PC-3 (cell line): ENCODE data around the gene AGPS. TPM values are rescaled to one million over a fixed set of nuclear protein-coding genes. Genes with fewer than 3 reads are reported as not detected.

ENCODE experiments used
- ATAC-seq: fragments of 200-7000 bp; cut with Tn5 transposase; 2 replicates; pipeline ENCODE4 v1.9.1; 2020; ENCODE audit warnings: mild to moderate bottlenecking, moderate library complexity
- BruUV-seq: library from RNA; stranded (reverse); fragments of 400-500 nt; replicated peaks from 2 replicates; lab custom pipeline; 2021; lab: Mats Ljungman, UMichigan
- CTCF ChIA-PET: fragments of 300-600 bp; sonication (Branson Sonifier 250); formaldehyde crosslinking; loops from one replicate; lab custom pipeline; 2022; ENCODE audit warnings: antibody characterized with exemption; lab: Charles Lee
- POLR2A ChIA-PET: fragments of 300-600 bp; sonication (Branson Sonifier 250); formaldehyde crosslinking; loops from one replicate; lab custom pipeline; 2022; ENCODE audit warnings: antibody characterized with exemption; ENCODE audit not compliant: unreplicated experiment; lab: Charles Lee
- DNase-seq: peaks from one replicate; pipeline ENCODE4 v3.0.0-alpha.2; 2015
- H2AFZ ChIP-seq: fragments of 300-600 bp; sonication (generic); 2 replicates; pipeline ENCODE4 v1.6.0; 2016; ENCODE audit warnings: antibody characterized with exemption, low read length
- H3F3A ChIP-seq: fragments of 300-600 bp; sonication (generic); one replicate; pipeline ENCODE4 v1.6.0; 2017; ENCODE audit warnings: antibody characterized with exemption, low read length, control low read depth, mild to moderate bottlenecking; ENCODE audit not compliant: unreplicated experiment
- H3K27ac ChIP-seq: fragments of 300-600 bp; sonication (generic); 2 replicates; pipeline ENCODE4 v1.5.1; 2016; ENCODE audit warnings: mild to moderate bottlenecking, low read length
- H3K27me3 ChIP-seq: fragments of 300-600 bp; sonication (generic); 2 replicates; pipeline ENCODE4 v1.6.1; 2016; ENCODE audit warnings: low read length, mixed read lengths
- H3K36me3 ChIP-seq: fragments of 300-600 bp; sonication (generic); 2 replicates; pipeline ENCODE4 v1.6.1; 2016; ENCODE audit warnings: low read depth, mixed run types, low read length, mixed read lengths
- H3K4me1 ChIP-seq: fragments of 300-600 bp; sonication (generic); 2 replicates; pipeline ENCODE4 v1.5.1; 2016; ENCODE audit warnings: low read length; ENCODE audit not compliant: insufficient read depth
- H3K4me2 ChIP-seq: fragments of 300-600 bp; sonication (generic); 2 replicates; pipeline ENCODE4 v1.6.0; 2016; ENCODE audit warnings: low read length
- H3K4me3 ChIP-seq: fragments of 300-600 bp; sonication (generic); 2 replicates; pipeline ENCODE4 v1.5.1; 2016; ENCODE audit warnings: mild to moderate bottlenecking, low read length, mixed read lengths
- H3K79me2 ChIP-seq: fragments of 300-600 bp; sonication (generic); 2 replicates; pipeline ENCODE4 v1.6.1; 2017; ENCODE audit warnings: low read length, mixed read lengths
- H3K9ac ChIP-seq: fragments of 300-600 bp; sonication (generic); 2 replicates; pipeline ENCODE4 v1.6.0; 2016; ENCODE audit warnings: mild to moderate bottlenecking, low read length
- H3K9me2 ChIP-seq: fragments of 300-600 bp; sonication (generic); replicated peaks from 2 replicates; pipeline ENCODE4 v1.6.1; 2016; ENCODE audit warnings: mixed run types, low read length, mixed read lengths
- H3K9me3 ChIP-seq: fragments of 300-600 bp; sonication (generic); 2 replicates; pipeline ENCODE4 v1.6.1; 2016; ENCODE audit warnings: low read length, mixed read lengths
- H4K20me1 ChIP-seq: fragments of 300-600 bp; sonication (generic); 2 replicates; pipeline ENCODE4 v1.6.1; 2016; ENCODE audit warnings: low read length, mixed read lengths
- CTCF ChIP-seq: fragments of 300-600 bp; sonication (generic); conservative IDR thresholded peaks from 2 replicates; pipeline ENCODE4 v1.5.1; 2017; ENCODE audit warnings: antibody characterized with exemption, low read depth, mild to moderate bottlenecking, low read length
- EZH2 ChIP-seq: fragments of 300-600 bp; sonication (generic); IDR thresholded peaks from one replicate; pipeline ENCODE4 v1.6.1; 2017; ENCODE audit warnings: antibody characterized with exemption, mild to moderate bottlenecking, low read length; ENCODE audit not compliant: unreplicated experiment
- EZH2phosphoT487 ChIP-seq: fragments of 300-600 bp; sonication (generic); IDR thresholded peaks from 2 replicates; pipeline ENCODE4 v1.6.1; 2018; ENCODE audit warnings: mild to moderate bottlenecking, antibody characterized with exemption, low read length, borderline replicate concordance
- intact Hi-C: fragments of 100-400 bp; cut with micrococcal nuclease; formaldehyde crosslinking; loops from 2 replicates; pipeline ENCODE4 v1.9.0; 2023
- total RNA-seq: library from RNA; depleted of rRNA; stranded (reverse); fragments of >200 nt; gene quantifications from 2 replicates; pipeline ENCODE4 v1.2.3, GENCODE V29; 2014

The AGPS gene
- total RNA-seq, 1 experiment from 2014 or later, result 147 TPM

- no TSS peak for BruUV-seq
- Histone ChIP-seq H3K27me3 (no peaks in the 10 kb centered on the region), H2AFZ (no peak overlapping the region), H3K4me2 (no peak overlapping the region), H3F3A (no peaks in the 10 kb centered on the region), H3K9me2 (no peaks in the 10 kb centered on the region; the same call in 1 of the 2 replicates), H3K27ac (no peak overlapping the region), H3K9me3 (no peaks in the 10 kb centered on the region), H3K36me3 (no peaks in the 10 kb centered on the region), H4K20me1 (no peaks in the 10 kb centered on the region), H3K4me3 (no peak overlapping the region), H3K4me1 (no peaks in the 10 kb centered on the region), H3K79me2 (no peaks in the 10 kb centered on the region), H3K9ac (no peak overlapping the region)
- DNase-seq, result no peak
- TF ChIP-seq EZH2phosphoT487 (no peak), EZH2 (no peak), CTCF (no peak)
- intact Hi-C loops, result no loop called here
- POLR2A ChIA-PET, result no interaction called here
- no peak for ATAC-seq
- CTCF ChIA-PET, result no interaction called here
These were observed 191.6 kb downstream of the AGPS start for GRCh38 chr2:177584030-177584692.

- Histone ChIP-seq H3K79me2 (no peaks in the 10 kb centered on the region), H3F3A (no peaks in the 10 kb centered on the region), H3K36me3 (no peaks in the 10 kb centered on the region), H3K27ac (no peak overlapping the region), H3K4me3 (no peak overlapping the region), H3K4me1 (no peaks in the 10 kb centered on the region), H3K9me3 (no peaks in the 10 kb centered on the region), H4K20me1 (no peaks in the 10 kb centered on the region), H3K4me2 (no peak overlapping the region), H3K9ac (no peak overlapping the region), H3K27me3 (no peaks in the 10 kb centered on the region), H2AFZ (no peak overlapping the region), H3K9me2 (no peaks in the 10 kb centered on the region; the same call in 1 of the 2 replicates)
- no peak for TF ChIP-seq EZH2
- TF ChIP-seq EZH2phosphoT487, result no peak
- no peak for TF ChIP-seq CTCF
- DNase-seq, result no peak
- intact Hi-C loops, result no loop called here
- BruUV-seq, result no TSS peak
- CTCF ChIA-PET, result no interaction called here
- POLR2A ChIA-PET, result no interaction called here
- ATAC-seq, result no peak
These were observed 192.8 kb downstream of the AGPS start for GRCh38 chr2:177585234-177585863.

- CTCF ChIA-PET, result no interaction called here
These were observed 193.6 kb downstream of the AGPS start for GRCh38 chr2:177586154-177586553.

More at GRCh38 chr2:177586154-177586553, 193.6 kb downstream of the AGPS start:
- no peak overlapping the region for H3K9ac ChIP-seq
- ATAC-seq, result no peak
- no peaks in the 10 kb centered on the region for H3K4me1 ChIP-seq
- no peak overlapping the region for H3K27ac ChIP-seq
- no peaks in the 10 kb centered on the region for H3K79me2 ChIP-seq
- no peak overlapping the region for H2AFZ ChIP-seq
- H3F3A ChIP-seq, result no peaks in the 10 kb centered on the region
- no TSS peak for BruUV-seq
- H3K9me2 ChIP-seq, result no peaks in the 10 kb centered on the region; the same call in 1 of the 2 replicates
- H3K9me3 ChIP-seq, result no peaks in the 10 kb centered on the region
- TF ChIP-seq CTCF (no peak), EZH2phosphoT487 (no peak), EZH2 (no peak)
- H3K4me2 ChIP-seq, result no peak overlapping the region
- intact Hi-C loops, result no loop called here
- no peak for DNase-seq
- no peak overlapping the region for H3K4me3 ChIP-seq
- no peaks in the 10 kb centered on the region for H3K27me3 ChIP-seq
- H3K36me3 ChIP-seq, result no peaks in the 10 kb centered on the region
- POLR2A ChIA-PET, result no interaction called here
- H4K20me1 ChIP-seq, result no peaks in the 10 kb centered on the region
